ENCODE results near the gene TNFRSF1A. TPM values are rescaled to one million over a fixed set of nuclear protein-coding genes. Genes with fewer than 3 reads are reported as not detected.

TNFRSF1A gene
- total RNA-seq, 1 experiment from 2014 or later = 59.9 TPM

GRCh38 chr12:6364044-6364374, 22.1 kb upstream of the TNFRSF1A start:
- Mint-ChIP-seq H3K27me3 (ENCODE audit: low read depth) (no peaks in the 10 kb centered on the region), H3K36me3 (ENCODE audit: insufficient read depth in 1 of 3, low read depth in 3 of 3) (peaks cover 24 to 61% (median 60%) of the 10 kb centered on the region in 3 experiments), H3K4me3 (peak overlapping the region; percentile 39 to 60; a peak in 4 of 5 replicates), H3K9me3 (no peaks in the 10 kb centered on the region; a peak in 1 of 5 replicates), H3K4me1 (peaks cover 16 to 20% of the 10 kb centered on the region in 2 experiments), H3K27ac (peak overlapping the region in 1 of 3 experiments; percentile 80; a peak in 1 of 7 replicates)
- no peak for DNase-seq
- H2BK5ac ChIP-seq (ENCODE audit: insufficient read length, low read length) = no peak overlapping the region
- no peak overlapping the region for H3K23ac ChIP-seq (ENCODE audit: insufficient read length, low read depth, low read length)
- H3K4ac ChIP-seq (ENCODE audit: low read depth, low read length) = no peak overlapping the region
- no peaks in the 10 kb centered on the region for H3K27me3 ChIP-seq (ENCODE audit: insufficient read depth, low read length)
- no peak overlapping the region for H3K18ac ChIP-seq (ENCODE audit: insufficient read length, low read depth, low read length)
- H2BK12ac ChIP-seq (ENCODE audit: insufficient read length, low read depth, low read length) = no peak overlapping the region
- no peak overlapping the region for H3K27ac ChIP-seq (ENCODE audit: insufficient read length, low read depth, low read length)
- no peak overlapping the region for H3K9ac ChIP-seq (ENCODE audit: extremely low read depth, insufficient read length, low read length)
- H4K20me1 ChIP-seq (ENCODE audit: control insufficient read depth, insufficient read depth, insufficient read length) = no peaks in the 10 kb centered on the region
- peaks cover 2% of the 10 kb centered on the region for H3K79me1 ChIP-seq (ENCODE audit: insufficient read depth, low read depth, low read length, poor library complexity, severe bottlenecking)
- H2BK20ac ChIP-seq (ENCODE audit: low read depth, low read length, poor library complexity, severe bottlenecking) = no peak overlapping the region
- WGBS (ENCODE audit: extremely low coverage, insufficient read length, low lambda C conversion rate) = no CpG with 5 or more reads among the region's 15 CpGs
- peaks cover 4% of the 10 kb centered on the region for H3K23me2 ChIP-seq (ENCODE audit: insufficient read length, low read depth, low read length, poor library complexity, severe bottlenecking)
- no peak overlapping the region for H2AFZ ChIP-seq (ENCODE audit: low read length)
- no peak overlapping the region for H4K8ac ChIP-seq (replicated peaks; ENCODE audit: insufficient read length, low read depth, low read length)
- H3T11ph ChIP-seq (ENCODE audit: low read length) = no peak overlapping the region
- no peaks in the 10 kb centered on the region; the same call in 1 of the 2 replicates for H3K4me1 ChIP-seq (ENCODE audit: insufficient read depth, low read length)
- no peak overlapping the region for H2BK120ac ChIP-seq (ENCODE audit: low read depth, low read length, poor library complexity, severe bottlenecking)
- no peak overlapping the region for H2BK15ac ChIP-seq (ENCODE audit: low read depth, low read length)
- H3K14ac ChIP-seq (ENCODE audit: insufficient read depth, low read length) = no peak overlapping the region; the same call in 1 of the 2 replicates
- H4K91ac ChIP-seq (ENCODE audit: insufficient read length, low read depth, low read length) = no peak overlapping the region
- H3K4me2 ChIP-seq (ENCODE audit: insufficient read depth, insufficient read length, low read length) = peak overlapping the region; percentile 46
- H3K79me2 ChIP-seq (ENCODE audit: insufficient read depth, low read length) = peaks cover 5% of the 10 kb centered on the region; the same call in 1 of the 2 replicates
- no peak for TF ChIP-seq CTCF (conservative IDR thresholded peaks at IDR 0.05)
- no peak overlapping the region for H3K56ac ChIP-seq (ENCODE audit: insufficient read length, low read depth, low read length)
- H4K5ac ChIP-seq (ENCODE audit: insufficient read length, low read depth, low read length) = no peak overlapping the region
- no peaks in the 10 kb centered on the region for H3K9me3 ChIP-seq (ENCODE audit: control insufficient read depth, low read depth, low read length)
- H2AK5ac ChIP-seq (ENCODE audit: insufficient read length, low read length) = no peak overlapping the region

Data from H9 (cell line).